GM10266 (cell line): ENCODE measurements around the gene COL16A1.
"Not testable (repeated sequence)": the region's sequence is repeated elsewhere in the genome, so short reads cannot be mapped to it uniquely, and the experiment has no call there.

Experiments used
- DNase-seq: peaks from one replicate; pipeline ENCODE4 v3.0.0; 2012; ENCODE audit errors: extremely low spot score
- CTCF ChIP-seq: IDR thresholded peaks from 2 replicates; pipeline ENCODE4 v1.5.1; 2012; ENCODE audit warnings: mild to moderate bottlenecking, low read depth; ENCODE audit not compliant: control insufficient read depth, insufficient read depth; ENCODE audit errors: missing control alignments

The COL16A1 gene

GRCh38 chr1:31714442-31715086 is 10.7 kb upstream of the COL16A1 start:
- DNase-seq, result peak; percentile 44
- TF ChIP-seq CTCF, result peak; percentile 36

GRCh38 chr1:31712630-31713029 is 8.8 kb upstream of the COL16A1 start:
- no peak for DNase-seq
- no peak for TF ChIP-seq CTCF

- no peak for TF ChIP-seq CTCF
- DNase-seq, result no peak
These were observed 8.3 kb upstream of the COL16A1 start for GRCh38 chr1:31712068-31712467.

GRCh38 chr1:31708324-31708723 is 4.5 kb upstream of the COL16A1 start:
- TF ChIP-seq CTCF, result no peak
- no peak for DNase-seq

- peak; percentile 73 for DNase-seq
These were observed 3.9 kb upstream of the COL16A1 start for GRCh38 chr1:31707711-31708110.

GRCh38 chr1:31707059-31707600 is 3.3 kb upstream of the COL16A1 start:
- DNase-seq, result not testable (repeated sequence)

More at GRCh38 chr1:31707711-31708110, 3.9 kb upstream of the COL16A1 start:
- peak; percentile 51 for TF ChIP-seq CTCF

- TF ChIP-seq CTCF, result no peak
- DNase-seq, result no peak
These were observed 2.7 kb upstream of the COL16A1 start for GRCh38 chr1:31706384-31707058.
